Omental fat pad (tissue), 4 donors: ENCODE measurements around the gene ING2. TPM values are rescaled to one million over a fixed set of nuclear protein-coding genes. Genes with fewer than 3 reads are reported as not detected.
"Not testable (repeated sequence)": the region's sequence is repeated elsewhere in the genome, so short reads cannot be mapped to it uniquely, and the experiment has no call there.

Source experiments
- ATAC-seq: fragments of 150-250 bp; one replicate; pipeline ENCODE4 v1.9.1; 2016; ENCODE audit warnings: mild to moderate bottlenecking, moderate library complexity; ENCODE audit not compliant: low FRiP score
- DNase-seq: peaks from one replicate; pipeline ENCODE4 v3.0.0-alpha.2; 2019; ENCODE audit warnings: low spot score
- total RNA-seq, 4 donors: library from RNA; depleted of rRNA; stranded (reverse); fragments of >200 nt; gene quantifications; one replicate each; pipeline ENCODE4 v1.1.0, GENCODE V29; 2016
- TF ChIP-seq, protein P1 (sequence below), 3 donors: fragments of 450-650 bp; IDR thresholded peaks; one replicate each; pipeline ENCODE4 v1.5.1; 2016 to 2017; ENCODE audit warnings: antibody characterized with exemption in 3 of 3, mild to moderate bottlenecking in 3 of 3, moderate library complexity in 2 of 3

The ING2 gene
- total RNA-seq, 4 donors from 2014 or later = 11.5 to 28.5 (median 13.9) TPM

DNA sequence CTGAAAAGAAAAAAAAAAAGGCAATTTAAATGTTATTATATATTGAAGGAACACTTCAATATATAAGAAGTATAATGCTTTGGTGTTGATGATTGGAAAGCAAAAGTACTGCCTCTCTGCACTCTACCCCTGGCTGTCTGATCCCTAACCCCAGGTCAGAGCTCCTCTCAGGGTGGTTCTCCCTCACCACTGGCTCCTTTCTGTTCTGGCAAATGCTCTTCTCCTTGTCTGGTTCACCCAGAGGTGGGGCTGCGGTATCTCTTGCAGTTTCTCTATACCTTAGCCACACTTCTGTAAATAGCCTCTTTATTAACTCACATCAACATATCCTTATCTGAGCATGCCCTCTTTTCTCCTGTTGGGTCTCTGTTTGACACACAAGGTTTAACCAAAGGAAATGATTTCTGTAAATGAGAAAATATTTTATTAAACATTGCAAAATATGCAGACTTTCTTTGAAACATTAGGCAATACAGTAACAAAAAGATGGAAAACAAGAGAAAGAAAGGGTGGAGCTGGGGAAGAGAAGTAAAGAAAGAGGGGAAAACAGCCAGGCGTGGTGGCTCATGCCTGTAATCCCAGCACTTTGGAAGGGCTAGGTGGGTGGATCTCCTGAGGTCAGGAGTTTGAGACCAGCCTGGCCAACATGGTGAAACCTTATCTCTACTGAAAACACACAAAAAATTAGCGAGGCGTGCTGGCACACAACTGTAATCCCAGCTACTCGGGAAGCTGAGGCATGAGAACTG, 45.7 kb downstream of the ING2 start:
- DNase-seq (no peak), ATAC-seq (no peak)
- TF ChIP-seq, protein P1, sequence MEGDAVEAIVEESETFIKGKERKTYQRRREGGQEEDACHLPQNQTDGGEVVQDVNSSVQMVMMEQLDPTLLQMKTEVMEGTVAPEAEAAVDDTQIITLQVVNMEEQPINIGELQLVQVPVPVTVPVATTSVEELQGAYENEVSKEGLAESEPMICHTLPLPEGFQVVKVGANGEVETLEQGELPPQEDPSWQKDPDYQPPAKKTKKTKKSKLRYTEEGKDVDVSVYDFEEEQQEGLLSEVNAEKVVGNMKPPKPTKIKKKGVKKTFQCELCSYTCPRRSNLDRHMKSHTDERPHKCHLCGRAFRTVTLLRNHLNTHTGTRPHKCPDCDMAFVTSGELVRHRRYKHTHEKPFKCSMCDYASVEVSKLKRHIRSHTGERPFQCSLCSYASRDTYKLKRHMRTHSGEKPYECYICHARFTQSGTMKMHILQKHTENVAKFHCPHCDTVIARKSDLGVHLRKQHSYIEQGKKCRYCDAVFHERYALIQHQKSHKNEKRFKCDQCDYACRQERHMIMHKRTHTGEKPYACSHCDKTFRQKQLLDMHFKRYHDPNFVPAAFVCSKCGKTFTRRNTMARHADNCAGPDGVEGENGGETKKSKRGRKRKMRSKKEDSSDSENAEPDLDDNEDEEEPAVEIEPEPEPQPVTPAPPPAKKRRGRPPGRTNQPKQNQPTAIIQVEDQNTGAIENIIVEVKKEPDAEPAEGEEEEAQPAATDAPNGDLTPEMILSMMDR (IDR thresholded peaks at IDR 0.05) = no peak

DNA sequence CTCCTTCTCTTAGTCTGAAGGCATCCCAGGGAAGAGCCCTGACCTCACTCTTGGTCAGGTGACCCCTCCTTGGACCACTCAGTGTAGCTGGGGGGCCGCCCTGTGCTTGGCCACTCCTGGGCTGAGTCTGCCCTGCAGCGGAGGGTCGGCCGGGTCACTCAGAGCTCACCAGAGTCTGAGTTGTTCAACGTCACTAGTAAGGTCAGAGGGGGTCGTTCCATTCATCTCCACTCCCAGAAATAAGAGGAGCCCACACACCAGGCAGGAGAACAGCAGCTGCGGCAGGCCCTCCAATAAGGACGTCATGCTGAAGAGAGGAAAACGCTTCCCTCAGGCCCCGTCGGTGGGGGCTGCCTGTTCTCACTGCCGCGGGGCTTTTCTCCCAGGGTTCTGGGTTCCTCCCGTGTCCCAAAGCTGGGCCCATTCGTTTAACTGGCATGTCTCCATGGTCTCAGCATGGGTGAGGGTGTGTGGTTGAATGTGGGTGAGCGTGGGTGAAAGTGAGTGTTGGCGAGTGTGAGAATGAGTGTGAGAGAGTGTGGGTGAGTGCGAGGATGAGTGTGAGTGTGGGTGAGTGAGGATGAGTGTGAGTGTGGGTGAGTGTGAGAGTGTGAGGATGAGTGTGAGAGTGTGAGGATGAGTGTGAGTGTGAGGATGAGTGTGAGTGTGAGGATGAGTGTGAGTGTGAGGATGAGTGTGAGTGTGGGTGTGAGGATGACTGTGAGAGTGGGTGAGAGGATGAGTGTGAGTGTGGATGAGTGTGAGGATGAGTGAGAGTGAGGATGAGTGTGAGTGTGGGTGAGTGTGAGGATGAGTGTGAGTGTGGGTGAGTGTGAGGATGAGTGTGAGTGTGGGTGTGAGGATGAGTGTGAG, 47.7 kb downstream of the ING2 start:
- ATAC-seq (no peak), DNase-seq (no peak)
- TF ChIP-seq, protein P1 (IDR thresholded peaks at IDR 0.05) = no peak

DNA sequence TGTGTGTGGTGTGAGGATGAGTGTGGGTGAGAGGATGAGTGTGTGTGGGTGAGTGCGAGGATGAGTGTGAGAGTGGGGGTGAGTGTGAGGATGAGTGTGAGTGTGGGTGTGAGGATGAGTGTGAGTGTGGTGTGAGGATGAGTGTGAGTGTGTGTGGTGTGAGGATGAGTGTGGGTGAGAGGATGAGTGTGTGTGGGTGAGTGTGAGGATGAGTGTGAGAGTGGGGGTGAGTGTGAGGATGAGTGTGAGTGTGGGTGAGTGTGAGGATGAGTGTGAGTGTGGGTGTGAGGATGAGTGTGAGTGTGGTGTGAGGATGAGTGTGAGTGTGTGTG, 48.3 kb downstream of the ING2 start:
- DNase-seq, ATAC-seq: not testable (repeated sequence)

DNA sequence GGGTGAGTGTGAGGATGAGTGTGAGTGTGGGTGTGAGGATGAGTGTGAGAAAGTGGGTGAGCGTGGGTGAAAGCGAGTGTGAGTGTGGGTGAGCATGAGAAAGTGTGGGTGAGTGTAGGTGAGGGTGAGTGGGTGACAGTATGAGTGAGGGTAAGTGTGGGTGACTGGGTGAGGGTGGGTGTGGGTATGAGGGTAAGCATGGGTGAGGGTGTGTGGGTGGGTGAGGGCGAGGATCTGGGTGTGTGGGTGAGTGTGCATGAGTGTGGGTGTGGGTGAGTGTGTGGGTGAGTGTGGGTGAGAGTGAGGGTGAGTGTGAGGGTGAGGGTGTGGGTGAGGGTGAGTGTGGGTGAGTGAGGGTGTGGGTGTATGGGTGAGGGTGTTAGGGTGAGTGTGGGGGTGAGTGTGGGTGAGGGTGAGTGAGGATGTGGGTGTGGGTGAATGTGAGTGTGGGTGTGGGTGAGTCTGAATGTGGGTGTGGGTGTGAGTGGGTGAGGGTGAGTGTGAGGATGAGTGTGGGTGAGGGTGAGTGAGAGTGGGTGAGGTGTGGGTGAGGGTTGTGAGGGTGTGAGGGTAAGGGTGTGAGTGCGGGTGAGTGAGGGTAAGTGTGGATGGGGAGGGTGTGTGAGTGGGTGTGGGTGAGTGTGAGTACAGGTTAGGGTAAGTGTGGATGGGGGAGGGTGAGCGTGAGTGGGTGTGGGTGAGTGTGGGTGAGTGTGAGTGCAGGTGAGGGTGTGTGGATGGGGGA, 48.9 kb downstream of the ING2 start:
- DNase-seq (no peak), ATAC-seq (peak; percentile 21)

DNA sequence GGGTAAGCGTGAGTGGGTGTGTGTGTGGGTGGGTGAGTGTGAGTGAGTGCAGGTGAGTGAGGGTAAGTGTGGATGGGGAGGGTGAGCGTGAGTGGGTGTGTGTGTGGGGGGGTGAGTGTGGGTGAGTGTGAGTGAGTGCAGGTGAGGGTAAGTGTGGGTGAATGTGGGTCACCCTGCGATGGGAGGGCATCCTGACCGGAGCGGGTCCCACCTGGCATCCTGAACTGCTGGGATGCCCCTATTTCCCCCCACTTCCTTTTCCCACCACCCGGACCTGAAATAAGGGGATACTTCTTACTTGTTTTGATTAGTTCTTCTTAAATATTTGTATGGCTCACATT, 49.5 kb downstream of the ING2 start:
- DNase-seq = no peak
- TF ChIP-seq, protein P1 (IDR thresholded peaks at IDR 0.05) = no peak
- ATAC-seq = peak; percentile 17

More for the DNA sequence above, 48.9 kb downstream of the ING2 start:
- TF ChIP-seq, protein P1 (IDR thresholded peaks at IDR 0.05) = no peak

DNA sequence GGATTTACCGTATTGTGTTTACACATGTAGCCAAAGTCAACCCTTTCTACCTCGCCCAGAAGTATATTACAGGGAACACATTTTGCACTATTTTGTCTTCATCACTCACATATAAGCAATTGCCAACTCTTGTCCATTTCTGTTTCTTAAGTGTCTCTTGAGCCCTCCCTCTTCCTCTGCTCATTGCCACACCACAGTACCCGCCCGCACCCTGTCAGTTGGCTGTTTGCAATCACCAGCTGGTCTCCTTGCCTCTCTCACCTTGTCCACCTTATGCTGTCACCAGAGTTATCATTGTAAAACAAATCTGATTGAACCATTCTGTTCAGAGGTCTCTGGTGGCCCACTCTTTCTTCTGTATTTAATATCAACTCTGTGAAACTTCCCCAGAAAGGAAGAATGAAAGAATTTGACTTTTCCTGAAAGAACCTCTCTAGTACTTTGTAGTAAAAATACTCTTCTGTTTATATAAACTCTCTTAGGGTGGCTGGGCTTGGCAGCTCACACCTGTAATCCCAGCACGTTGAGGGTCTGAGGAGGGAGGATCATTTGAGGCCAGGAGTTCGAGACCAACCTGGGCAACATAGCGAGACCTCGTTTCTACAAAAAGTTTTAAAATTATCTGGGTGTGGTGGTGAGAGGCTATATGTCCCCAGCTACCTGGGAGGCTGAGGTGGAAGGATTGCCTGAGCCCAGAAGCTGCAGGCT, 50.2 kb downstream of the ING2 start:
- ATAC-seq (no peak), DNase-seq (no peak)
- TF ChIP-seq, protein P1 (IDR thresholded peaks at IDR 0.05) = no peak

DNA sequence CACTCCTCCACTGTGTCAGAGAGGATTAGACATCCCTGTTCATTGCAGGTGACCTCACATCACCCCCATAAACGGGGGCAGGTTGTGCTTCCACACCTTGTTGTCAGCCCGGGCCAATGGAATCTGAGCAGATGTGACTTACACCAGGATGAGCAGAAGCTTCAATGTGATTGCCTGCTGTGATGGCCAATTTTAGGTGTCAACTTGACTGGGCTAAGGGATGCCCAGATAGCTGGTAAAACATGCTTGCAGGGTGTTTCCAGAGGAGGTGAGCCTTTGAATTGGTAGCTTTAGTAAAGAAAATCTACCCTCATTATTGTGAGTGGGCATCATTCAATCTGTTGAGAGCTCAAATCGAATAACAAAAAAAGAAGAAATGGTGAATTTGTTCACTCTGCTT, 52.1 kb downstream of the ING2 start:
- no peak for ATAC-seq
- TF ChIP-seq, protein P1 (IDR thresholded peaks at IDR 0.05) = no peak
- DNase-seq = no peak
